Fibroblast of skin of left biceps (primary cell): ENCODE data around the gene PARN.
A peak's percentile ranks its signal among the peaks of the same experiment; 100 is the strongest.
"Not testable (repeated sequence)": the region's sequence is repeated elsewhere in the genome, so short reads cannot be mapped to it uniquely, and the experiment has no call there.

Source experiments
- DNase-seq, 2 experiments: peaks; one replicate each; pipeline ENCODE4 v3.0.0-alpha.2; 2013; ENCODE audit warnings: low read depth in 2 of 2

Gene PARN, protein sequence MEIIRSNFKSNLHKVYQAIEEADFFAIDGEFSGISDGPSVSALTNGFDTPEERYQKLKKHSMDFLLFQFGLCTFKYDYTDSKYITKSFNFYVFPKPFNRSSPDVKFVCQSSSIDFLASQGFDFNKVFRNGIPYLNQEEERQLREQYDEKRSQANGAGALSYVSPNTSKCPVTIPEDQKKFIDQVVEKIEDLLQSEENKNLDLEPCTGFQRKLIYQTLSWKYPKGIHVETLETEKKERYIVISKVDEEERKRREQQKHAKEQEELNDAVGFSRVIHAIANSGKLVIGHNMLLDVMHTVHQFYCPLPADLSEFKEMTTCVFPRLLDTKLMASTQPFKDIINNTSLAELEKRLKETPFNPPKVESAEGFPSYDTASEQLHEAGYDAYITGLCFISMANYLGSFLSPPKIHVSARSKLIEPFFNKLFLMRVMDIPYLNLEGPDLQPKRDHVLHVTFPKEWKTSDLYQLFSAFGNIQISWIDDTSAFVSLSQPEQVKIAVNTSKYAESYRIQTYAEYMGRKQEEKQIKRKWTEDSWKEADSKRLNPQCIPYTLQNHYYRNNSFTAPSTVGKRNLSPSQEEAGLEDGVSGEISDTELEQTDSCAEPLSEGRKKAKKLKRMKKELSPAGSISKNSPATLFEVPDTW

DNA sequence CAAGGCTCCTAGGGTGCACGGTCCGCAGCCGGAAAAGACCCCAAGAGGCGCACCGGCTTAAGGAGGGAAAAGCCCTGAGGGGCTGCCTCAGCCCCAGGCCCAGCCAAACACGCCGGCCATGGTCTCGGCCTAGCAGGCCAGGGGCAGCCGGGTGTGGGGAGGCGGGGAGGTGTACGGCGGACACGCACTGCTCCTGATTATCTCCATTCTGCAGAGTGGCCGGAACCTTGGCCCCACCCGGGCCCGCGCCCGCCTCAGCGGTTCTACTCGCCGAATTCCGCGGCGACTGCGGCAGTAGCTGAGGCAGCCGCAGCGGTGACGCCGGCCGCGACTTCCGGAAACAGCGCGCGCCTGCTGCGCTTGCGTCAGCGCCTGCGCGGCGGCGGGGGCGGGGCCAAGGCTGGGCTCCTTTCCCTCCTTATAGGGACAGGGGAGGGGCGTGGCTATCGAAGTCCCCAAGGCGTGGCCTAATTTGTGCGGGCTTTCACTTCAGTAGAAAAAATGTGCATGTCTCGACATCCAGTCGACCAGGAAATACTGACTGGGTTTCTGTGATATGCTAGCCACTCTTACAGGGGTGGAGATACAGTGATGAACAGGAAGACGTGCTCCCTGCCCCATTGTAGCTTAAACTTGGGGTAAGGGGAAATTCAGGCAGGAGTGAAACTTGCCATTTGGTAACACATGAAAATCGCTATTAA is at the start of gene PARN:
TSS of gene PARN (minus strand) at position 342 of the 701 bp plus-strand sequence. CDS start at position 207, 135 bp downstream.
- peak; percentile 91 to 92 for DNase-seq

DNA sequence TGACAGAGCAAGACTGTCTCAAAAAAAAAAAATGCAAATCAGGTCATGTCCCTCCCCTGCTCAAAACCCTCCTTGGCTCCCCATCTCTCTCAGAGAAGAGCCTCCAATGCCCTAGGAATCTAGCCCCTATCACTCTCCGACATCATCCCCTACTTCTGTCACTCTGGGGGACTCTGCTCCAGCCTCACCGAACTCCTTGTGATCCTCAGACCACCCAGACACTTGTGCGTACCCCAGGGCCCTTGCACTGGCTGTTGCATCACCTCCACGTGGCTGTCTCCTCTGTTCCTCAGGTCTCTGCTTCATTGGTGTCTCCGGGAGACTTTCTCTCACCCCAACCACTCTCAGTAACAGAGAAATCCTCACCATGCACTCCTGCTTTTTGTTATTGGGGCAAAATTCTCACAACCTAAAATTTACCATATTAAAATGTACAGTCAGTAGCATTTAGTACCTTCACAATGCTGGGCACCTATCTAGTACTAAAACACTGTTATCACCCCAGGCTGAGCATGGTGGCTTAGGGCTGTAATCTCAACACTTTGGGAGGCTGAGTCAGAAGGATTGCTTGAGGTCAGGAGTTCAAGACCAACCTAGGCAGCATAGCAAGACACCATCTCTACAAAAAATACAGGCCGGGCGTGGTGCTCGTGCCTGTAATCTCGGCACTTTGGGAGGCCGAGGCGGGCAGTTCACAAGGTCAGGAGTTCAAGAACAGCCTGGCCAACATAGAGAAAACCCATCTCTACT is 48.9 kb upstream of the PARN start:
- DNase-seq = no peak

DNA sequence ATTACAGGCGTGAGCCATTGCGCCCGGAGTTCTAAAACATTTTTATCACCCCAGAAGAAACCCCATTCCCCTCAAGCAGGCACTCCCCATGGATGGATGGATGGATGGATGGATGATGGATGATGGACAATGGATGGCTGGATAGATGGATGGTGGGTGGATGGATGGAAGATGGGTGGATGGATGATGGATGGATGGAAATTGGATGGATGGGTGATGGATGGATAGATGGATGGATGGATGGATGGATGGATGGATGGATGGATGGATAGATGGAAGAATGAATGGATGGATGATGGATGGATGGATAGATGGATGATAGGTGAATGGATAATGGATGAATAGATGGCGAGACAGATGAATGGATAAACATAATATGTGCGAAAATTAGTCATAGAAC is 47.6 kb upstream of the PARN start:
- DNase-seq = no peak

DNA sequence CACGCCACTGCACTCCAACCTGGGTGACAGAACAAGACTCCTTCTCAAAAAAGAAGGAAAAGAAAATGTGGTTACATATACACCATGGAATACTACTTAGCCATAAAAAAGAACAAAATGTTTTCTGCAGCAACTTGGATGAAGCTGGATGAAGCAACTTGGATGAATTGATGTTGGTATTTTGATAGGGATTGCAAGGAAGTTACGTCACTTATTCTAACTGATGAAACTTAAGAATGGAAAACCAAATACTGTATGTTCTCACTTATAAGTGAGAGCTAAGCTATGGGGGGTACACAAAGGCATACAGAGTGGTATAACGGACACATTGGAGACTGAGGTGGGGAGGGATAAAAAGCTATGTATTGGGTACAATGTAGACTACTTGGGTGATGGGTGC is 46.6 kb upstream of the PARN start:
- no peak for DNase-seq

DNA sequence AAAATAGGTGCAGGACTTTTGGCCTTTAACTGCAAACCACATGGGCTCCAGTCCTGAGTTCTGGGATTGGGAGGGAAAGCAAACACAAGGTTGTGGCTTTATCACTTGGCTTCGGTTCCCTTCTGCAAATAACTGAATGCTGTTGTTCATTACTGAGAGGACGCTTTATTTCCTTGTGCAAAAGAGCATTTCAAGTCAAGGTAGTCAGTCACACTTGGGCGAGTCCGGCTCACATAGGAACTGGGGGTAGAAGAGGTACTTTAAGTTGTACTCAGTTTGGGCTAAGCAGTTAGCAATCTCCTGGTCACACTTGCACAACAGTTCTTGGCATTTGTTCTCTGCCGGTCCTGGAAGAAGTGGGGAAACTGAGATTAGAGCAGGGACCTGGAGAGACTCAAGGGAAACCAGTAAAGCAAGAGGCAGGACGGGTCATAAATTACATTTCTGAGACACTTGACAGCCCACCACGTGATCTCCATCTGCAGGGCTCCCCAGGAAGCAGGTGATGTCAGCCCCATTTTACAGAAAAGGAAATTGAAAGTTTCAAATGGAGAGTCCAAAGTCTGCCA is 42.4 kb upstream of the PARN start:
- no peak for DNase-seq

DNA sequence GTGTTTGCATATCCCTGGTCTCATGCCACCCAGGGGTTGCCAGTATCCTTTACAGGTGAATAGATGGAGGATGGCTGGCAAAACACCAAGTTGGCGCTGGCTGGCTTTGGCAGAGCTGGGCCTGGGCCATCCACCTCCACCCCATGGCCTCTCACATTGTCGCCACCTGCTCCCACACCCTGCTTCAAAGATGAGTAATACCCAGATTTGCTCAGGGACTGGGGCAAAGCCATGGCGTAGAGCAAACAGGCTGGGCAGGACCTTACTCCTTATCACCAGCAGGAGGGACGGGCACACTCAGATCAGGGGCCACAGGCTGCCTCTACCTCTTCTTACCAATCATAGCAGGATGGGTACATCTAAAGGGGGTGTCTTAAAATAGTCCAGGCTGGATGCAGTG is 39.7 kb upstream of the PARN start:
- no peak for DNase-seq

DNA sequence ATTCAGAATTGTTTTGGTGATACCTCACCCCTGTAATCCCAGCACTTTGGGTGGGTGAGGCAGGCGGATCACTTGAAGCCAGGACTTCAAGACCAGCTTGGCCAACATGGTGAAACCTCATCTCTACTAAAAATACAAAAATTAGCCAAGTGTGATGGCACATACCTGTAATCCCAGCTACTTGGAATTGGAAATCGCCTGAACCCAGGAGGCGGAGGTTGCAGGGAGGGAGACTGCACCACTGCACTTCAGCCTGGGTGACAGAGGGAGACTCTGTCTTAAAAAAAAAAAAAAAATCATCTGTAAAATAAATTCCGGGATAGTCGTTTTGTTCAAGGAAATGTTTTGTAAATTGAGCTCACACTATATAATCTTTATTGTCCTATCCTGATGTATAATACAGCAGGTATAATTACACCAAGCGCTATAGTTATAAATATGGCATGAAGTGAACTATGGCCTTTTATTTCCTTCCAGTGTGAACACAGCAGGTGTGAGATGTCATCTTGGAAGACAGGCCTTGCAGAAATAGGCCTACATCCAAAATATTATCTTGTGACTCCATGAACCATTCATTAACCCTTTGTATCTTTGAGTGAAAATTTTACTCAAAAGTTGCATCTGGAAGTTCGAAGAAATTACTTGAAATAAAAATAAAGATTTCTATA is 38.6 kb upstream of the PARN start:
- no peak for DNase-seq

DNA sequence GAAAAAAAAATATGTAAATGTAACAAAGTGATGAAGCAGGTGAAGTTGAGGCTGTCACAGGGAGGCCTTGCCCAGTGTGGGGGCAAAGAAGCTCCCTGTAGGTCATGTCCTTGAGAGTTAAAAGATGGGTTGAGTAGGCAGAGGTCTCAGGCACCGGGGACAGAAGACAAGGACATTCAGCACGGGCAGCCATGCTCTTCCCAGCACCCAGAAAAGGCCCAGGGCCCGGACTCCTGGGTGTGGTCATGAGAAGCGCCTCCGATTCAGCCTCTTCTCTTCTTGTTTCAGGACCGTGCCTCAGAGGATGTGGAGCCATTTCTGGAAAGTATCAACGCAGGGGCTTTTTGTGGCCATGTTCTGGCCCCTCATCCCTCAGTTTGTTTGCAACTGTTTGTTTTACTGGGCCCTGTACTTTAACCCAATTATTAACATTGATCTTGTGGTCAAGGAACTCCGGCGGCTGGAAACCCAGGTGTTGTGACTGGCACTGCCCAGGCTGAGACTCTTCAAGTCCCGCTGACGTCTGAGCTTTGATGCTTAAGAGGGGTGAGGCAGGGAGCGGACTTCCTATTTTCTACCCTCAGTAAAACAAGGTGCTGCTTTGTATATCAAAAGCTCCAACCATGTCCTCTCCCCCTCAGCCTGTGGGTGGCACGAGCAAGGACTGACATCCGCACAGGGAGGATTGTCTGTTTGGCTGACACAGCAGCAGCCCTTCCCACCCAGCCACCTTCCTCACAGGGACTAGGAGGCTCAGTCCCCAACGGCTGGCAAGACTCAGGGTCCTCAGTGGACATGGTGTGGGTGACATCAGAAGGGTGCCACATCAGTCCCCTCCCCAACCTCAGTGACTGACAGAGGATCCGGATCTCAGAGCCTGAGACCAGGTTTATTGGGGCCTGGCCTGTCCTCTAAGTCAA is 37.5 kb upstream of the PARN start:
- no peak for DNase-seq

DNA sequence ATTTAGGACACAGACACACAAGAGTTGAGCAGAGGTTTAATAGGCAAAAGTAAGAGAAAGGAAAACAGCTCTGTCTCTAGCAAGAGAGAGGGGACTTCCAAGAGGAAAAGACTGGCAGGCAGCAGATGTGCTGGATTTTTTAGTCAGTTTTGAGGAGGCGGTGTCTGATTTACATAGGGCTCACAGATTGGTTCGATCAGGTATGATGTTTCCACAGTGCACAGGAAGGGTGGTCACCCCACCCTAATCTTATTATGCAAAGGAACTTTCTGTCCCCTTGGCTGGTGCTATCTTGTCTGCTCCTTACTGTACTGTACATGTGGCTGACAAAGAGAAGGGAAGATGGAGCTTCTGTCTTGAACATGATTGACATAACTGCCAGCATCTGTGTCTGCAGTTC is 28.0 kb upstream of the PARN start:
- no peak for DNase-seq

DNA sequence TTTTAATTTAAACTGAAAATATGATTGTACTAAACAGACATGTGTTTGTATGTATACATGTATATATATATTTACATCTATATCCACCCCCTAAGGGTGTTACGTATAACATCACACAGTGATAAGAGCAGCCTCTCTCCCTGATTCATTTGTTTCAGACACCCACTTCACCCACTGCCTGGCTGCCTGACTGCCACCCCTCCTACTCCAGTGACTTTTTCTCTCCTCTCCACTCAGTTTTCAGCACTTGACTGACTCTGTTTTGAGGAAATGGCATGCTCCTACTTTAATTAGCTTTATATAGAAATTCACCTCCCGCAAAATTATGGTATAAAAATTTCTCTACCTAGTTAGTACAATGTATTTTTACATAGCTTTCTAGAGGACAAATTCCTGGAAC is 22.7 kb upstream of the PARN start:
- no peak for DNase-seq

DNA sequence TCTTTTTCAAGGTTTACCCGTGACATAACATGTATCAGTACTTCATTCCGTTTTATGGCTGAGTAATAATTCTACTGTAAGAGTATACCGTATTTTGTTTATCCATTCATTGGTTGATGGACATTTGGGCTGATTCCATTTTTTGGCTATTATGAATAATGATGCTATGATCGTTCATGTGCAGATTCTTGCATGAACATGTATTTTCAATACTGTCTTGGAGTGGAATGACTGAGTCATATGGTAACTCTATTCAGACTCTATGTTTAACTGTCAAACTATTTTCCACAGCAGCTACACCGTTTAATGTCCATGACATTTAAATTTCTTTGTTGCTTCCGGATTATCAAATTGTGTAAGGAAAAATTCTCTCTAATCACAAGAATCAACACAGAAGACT is 20.6 kb upstream of the PARN start:
- DNase-seq = no peak

DNA sequence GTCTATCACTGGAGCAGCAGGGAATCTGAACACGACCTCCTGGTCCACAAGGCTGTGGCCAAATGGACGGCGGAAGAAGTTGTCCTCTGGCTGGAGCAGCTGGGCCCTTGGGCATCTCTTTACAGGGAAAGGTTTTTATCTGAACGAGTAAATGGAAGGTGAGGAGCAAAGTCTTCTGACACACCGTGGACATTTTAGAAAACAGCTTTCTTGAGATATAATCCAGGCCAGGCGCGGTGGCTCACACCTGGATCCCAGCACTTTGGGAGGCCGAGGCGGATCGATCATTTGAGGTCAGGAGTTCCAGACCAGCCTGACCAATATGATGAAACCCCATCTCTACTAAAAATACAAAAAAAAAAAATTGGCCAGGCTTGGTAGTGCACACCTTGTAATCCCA is 19.8 kb upstream of the PARN start:
- DNase-seq = no peak

DNA sequence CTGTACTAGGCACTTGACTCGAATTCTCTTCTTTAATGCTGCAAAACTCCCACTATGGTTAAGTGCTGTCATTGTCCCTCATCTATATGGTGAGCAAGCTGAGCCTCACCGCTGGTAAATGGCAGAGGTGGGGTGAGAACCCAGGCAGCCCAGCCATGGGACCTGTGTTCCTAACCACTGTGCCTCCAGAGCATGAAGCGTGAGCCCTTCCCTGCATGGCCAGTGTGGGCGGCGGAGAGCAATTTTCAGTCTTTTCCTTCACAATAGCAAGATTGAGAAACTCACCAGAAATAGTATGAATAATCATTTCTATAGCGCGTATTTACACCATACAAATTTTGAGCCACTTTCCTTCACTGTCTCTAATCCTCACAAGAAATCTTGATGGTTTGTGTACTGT is 11.9 kb upstream of the PARN start:
- DNase-seq = no peak

DNA sequence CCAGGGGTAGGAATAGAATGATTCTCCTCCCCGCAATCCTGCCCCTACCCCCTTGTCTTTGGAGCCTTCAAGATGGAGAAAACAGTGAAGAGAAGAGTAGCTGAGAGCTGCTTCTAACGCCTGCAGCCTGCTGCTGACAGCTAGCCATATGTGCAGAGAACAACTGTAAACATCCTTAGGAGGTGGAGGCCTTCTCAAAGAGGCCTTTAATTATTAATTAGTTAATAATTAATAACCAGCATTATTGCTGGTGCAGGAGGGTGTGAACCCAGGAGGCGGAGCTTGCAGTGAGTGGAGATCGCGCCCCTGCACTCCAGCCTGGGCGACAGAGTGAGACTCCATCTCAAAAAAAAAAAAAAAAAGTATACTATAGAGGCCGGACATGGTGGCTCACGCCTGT is 11.1 kb upstream of the PARN start:
- DNase-seq = no peak

DNA sequence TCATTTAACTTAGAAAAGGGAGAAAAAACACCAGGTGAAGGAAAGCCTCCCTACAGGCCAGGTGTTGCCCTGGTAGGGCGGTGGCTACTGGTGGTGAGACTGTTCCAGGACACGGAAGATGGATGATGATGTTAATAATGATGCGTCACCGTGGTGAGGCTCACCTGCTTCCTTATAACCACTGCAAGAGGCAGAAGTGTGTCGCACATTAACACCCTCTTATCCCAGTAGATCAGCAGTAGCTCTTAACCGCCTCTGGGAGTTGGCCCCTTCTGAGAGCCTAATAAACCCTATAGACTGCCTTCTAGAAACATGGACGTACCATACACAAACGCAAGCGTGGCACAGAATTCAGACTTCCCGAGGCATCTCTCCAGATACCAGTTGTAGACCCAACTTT is 10.5 kb upstream of the PARN start:
- DNase-seq = no peak

DNA sequence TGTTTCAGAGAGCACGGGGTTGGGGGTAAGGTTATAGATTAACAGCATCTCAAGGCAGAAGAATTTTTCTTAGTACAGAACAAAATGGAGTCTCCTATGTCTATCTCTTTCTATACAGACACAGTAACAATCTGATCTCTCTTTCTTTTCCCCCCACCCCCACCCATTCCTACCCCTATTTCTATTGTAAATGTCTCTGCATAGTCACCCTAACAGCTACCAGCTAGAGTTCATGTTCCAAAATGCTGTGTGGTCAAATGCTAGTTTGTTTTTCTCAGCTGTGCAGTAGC is 6.8 kb upstream of the PARN start:
- not testable (repeated sequence) for DNase-seq

DNA sequence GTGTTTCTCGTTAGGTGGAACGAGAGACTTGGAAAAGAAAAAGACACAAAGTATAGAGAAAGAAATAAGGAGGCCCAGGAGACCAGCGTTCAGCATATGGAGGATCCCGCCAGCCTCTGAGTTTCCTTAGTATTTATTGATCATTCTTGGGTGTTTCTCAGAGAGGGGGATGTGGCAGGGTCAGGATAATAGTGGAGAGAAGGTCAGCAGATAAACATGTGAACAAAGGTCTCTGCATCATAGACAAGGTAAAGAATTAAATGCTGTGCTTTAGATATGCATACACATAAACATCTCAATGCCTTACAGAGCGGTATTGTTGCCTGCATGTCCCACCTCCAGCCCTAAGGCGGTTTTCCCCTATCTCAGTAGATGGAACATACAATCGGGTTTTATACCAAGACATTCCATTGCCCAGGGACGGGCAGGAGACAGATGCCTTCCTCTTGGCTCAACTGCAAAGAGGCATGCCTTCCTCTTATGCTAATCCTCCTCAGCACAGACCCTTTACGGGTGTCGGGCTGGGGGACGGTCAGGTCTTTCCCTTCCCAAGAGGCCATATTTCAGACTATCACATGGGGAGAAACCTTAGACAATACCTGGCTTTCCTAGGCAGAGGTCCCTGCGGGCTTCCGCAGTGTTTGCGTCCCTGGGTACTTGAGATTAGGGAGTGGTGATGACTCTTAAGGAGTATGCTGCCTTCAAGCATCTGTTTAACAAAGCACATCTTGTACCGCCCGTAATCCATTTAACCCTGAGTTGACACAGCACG is 6.3 kb upstream of the PARN start:
- not testable (repeated sequence) for DNase-seq

DNA sequence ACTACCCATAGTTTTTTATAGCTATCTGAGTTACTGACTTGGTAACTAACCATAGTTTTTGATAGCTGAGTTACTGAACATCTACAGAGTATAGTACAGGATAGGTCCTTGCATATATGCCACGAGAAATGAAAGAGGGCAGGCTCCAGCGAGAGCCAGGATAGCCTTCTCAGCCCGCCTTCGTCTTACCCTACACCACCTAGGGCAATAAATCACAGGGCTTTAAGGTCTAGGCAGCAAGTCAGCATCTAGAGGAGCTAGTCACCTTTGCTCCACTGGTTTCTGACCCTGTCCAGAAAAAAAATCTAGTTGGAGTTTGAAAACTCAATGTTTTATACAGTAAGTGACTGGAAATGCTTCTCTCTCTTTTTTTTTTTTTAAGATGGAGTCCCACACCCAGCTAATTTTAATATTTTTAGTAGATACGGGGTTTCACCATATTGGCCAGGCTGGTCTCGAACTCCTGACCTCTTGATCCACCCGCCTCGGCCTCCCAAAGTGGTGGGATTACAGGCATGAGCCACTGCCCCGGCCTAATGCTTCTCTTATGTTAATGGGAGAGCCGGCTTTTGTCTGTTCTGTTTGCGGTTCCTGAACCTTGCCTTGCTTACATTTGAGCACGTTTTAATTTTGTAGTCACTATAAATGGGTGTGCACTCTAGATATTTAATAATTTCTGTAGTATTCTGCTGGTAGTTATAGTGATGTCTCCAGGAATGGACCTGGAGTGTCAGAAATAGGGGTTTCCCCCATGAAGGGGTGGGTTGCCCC is 5.5 kb upstream of the PARN start:
- no peak for DNase-seq

DNA sequence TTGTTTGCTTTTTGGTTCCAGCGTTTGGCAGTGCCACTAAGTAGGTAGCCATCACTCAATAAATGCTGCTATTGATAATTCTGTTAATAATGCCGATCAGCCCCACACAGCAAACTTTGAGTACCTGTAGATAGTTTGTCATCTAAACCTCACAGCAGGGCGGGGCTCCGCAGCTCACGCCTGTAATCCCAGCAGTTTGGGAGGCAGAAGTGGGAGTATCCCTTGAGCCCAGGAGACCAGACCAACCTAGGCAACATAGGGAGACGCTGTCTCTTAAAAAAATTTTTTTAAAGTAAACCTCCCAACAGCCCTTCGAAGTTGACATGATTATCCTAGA is 4.3 kb upstream of the PARN start:
- no peak for DNase-seq
